Immature natural killer cell (primary cell): ENCODE results near the gene IL1RL2. TPM values are rescaled to one million over a fixed set of nuclear protein-coding genes. Genes with fewer than 3 reads are reported as not detected.

Source experiments
- DNase-seq, 3 donors: peaks; one replicate each; pipeline ENCODE4 v3.0.0; 2022; ENCODE audit warnings: mixed read lengths in 1 of 3
- H3K27ac Mint-ChIP-seq, 6 donors: one replicate each; pipeline ENCODE4 v1.8.0; 2020; ENCODE audit warnings: mixed read lengths in 6 of 6, mild to moderate bottlenecking in 5 of 6, inconsistent platforms in 4 of 6, moderate library complexity in 3 of 6
- H3K27me3 Mint-ChIP-seq, 3 donors: one replicate each; pipeline ENCODE4 v1.8.0; 2020 to 2021; ENCODE audit warnings: low read depth in 3 of 3, mild to moderate bottlenecking in 3 of 3, mixed read lengths in 3 of 3, moderate library complexity in 3 of 3, inconsistent platforms in 1 of 3
- H3K36me3 Mint-ChIP-seq, 3 donors: one replicate each; pipeline ENCODE4 v1.8.0; 2020; ENCODE audit warnings: mixed read lengths in 3 of 3, inconsistent platforms in 2 of 3, mild to moderate bottlenecking in 2 of 3
- H3K4me1 Mint-ChIP-seq, 2 donors: one replicate each; pipeline ENCODE4 v1.8.0; 2020; ENCODE audit warnings: inconsistent platforms in 2 of 2, mild to moderate bottlenecking in 2 of 2, mixed read lengths in 2 of 2, moderate library complexity in 1 of 2
- H3K4me3 Mint-ChIP-seq, 5 donors: one replicate each; pipeline ENCODE4 v1.8.0; 2020; ENCODE audit warnings: mild to moderate bottlenecking in 5 of 5, mixed read lengths in 5 of 5, inconsistent platforms in 3 of 5, moderate library complexity in 3 of 5
- H3K9me3 Mint-ChIP-seq, 6 donors: one replicate each; pipeline ENCODE4 v1.8.0; 2020; ENCODE audit warnings: mild to moderate bottlenecking in 6 of 6, mixed read lengths in 6 of 6, inconsistent platforms in 4 of 6, moderate library complexity in 3 of 6
- polyA plus RNA-seq, 3 donors: library from polyadenylated mRNA; unstranded; fragments of 300-500 nt; fragmentation: Illumina TruSeq; gene quantifications; one replicate each; pipeline ENCODE4 v1.2.3, GENCODE V29; 2021

IL1RL2 gene
- polyA plus RNA-seq, 3 donors from 2014 or later, result not detected

DNA sequence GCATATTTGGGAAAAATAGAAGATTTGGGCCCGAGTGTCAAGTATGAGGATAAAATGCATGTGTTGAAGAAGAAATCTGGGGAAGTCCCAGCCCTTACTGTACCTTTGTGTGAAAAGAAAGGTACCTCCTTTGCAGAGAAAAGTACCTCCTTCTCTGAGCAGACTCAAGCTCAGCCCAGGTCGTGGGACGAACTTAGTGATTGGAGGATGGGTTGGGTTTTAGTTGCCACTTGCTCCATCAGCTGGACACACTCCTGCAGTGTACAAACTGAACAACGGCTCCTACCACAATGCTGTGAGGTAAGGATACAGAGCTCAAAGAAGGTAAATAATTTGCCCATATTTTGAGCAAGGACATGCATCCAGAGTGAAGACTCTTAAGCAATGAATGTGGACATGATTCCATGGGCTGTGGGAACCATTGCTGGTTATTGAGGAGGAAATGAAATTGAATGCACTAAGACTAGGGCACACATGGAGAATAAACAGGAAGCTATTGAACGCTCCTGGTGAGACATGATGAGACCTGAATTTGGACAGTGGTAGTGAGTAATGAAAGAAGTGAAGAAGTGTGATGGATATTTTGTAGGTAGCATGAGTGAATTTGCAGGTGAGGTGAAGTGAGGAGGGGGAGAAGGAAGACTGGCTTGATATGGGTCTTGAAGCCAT is 74.8 kb downstream of the IL1RL2 start:
- H3K27ac Mint-ChIP-seq, result no peak overlapping the region
- peaks cover 0 to 4% (median 0%) of the 10 kb centered on the region in 3 donors for H3K27me3 Mint-ChIP-seq
- H3K4me3 Mint-ChIP-seq, result no peak overlapping the region
- peaks cover 32% of the 10 kb centered on the region in 2 donors for H3K4me1 Mint-ChIP-seq
- H3K36me3 Mint-ChIP-seq, result no peaks in the 10 kb centered on the region
- no peak for DNase-seq
- no peaks in the 10 kb centered on the region for H3K9me3 Mint-ChIP-seq

DNA sequence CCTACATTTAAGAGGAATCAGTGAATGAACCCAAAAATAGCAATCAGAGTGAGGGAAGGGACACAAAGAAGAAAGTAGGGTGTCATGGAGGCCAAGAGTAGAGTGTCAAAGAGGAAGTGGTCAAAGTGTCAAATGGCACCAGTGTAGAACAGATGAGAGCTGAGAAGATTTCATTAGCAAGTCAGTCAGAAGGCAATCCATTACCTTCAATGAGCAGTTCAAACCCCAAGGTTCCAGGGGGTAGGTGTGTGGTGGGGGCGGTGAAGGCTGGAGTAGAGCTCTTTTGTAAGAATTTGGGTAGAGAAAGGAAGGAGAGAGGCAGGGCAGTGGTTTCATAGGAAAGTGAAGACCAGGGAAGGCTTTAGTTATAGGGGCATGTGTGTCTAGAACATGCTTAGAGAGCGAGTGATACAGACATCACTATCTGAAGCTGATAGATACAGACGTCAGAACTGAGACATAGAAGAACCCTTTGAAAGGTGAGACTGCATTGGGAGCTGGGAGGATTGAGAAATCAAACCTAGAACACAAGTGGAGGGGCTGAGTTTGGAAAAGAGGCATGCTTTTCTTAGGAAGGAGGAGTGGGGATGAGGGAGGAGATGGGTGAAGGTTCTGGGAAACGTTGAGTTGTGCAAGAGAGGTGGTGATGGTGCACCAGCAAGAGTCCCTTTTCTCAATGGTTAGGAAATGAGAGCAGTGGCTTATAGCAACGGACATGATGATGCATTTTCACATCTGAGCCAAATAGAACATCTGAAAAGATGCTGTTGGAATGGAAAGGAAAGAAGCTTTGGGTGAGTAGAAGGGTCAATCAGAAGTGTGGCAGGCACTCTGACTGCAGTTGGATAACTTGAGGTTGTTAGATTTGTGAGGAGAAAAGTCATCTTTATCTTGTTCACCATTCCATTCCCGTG is 75.7 kb downstream of the IL1RL2 start:
- peak; percentile 56 to 63 (median 59) for DNase-seq
- Mint-ChIP-seq H3K27me3 (peaks cover 0 to 4% (median 0%) of the 10 kb centered on the region in 3 donors), H3K9me3 (no peaks in the 10 kb centered on the region), H3K4me1 (peaks cover 23 to 24% of the 10 kb centered on the region in 2 donors), H3K4me3 (no peak overlapping the region), H3K27ac (no peak overlapping the region), H3K36me3 (no peaks in the 10 kb centered on the region)

DNA sequence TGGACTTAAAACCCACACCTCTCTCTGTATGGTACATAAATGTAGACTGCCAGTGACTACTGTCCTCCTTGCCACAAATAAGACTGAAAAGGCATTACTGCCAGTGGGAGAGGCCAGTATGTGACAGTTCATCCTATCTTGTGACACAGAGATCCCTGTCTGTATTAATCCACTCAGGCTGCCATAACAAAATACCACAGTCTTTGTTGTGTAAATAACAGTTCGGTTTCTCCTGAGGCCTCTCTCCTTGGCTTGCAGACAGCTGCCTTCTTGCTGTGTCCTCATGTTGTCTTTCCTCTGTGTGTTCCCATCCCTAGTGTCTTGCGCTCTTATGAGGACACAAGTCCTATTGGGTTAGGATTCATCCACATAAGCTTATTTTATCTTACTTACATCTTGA is 78.1 kb downstream of the IL1RL2 start:
- H3K27ac Mint-ChIP-seq, result peak overlapping the region in 4 of 6 donors; percentile 9 to 68 (median 30)
- peak overlapping the region in 3 of 5 donors; percentile 10 to 66 (median 42) for H3K4me3 Mint-ChIP-seq
- H3K9me3 Mint-ChIP-seq, result no peaks in the 10 kb centered on the region
- no peak for DNase-seq
- peaks cover 0 to 2% (median 0%) of the 10 kb centered on the region in 3 donors for H3K27me3 Mint-ChIP-seq
- peaks cover 0 to 3% of the 10 kb centered on the region in 2 donors for H3K4me1 Mint-ChIP-seq
- H3K36me3 Mint-ChIP-seq, result peaks cover 0 to 4% (median 0%) of the 10 kb centered on the region in 3 donors

DNA sequence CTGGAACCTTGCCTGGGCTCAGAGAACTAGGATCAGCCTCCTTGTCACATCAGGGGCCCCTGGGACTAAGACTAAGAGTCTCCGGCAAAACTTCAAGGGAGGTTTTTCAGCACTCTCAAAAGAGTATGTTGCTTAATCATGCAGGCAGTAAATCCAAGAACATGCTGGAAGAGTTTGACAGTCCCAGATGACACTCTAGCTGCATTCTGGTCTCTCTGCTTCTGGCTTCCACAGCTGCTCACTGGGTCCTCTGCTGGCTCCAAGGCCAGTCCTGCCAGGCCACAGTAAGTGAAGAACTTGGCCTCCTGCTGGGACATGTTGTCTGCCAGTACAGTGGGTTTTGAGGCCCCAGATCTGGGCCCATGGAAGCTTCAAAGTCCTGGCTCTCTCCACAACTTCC is 79.4 kb downstream of the IL1RL2 start:
- Mint-ChIP-seq H3K9me3 (no peaks in the 10 kb centered on the region), H3K27ac (peak overlapping the region in 1 of 6 donors; percentile 50), H3K4me3 (no peak overlapping the region)

DNA sequence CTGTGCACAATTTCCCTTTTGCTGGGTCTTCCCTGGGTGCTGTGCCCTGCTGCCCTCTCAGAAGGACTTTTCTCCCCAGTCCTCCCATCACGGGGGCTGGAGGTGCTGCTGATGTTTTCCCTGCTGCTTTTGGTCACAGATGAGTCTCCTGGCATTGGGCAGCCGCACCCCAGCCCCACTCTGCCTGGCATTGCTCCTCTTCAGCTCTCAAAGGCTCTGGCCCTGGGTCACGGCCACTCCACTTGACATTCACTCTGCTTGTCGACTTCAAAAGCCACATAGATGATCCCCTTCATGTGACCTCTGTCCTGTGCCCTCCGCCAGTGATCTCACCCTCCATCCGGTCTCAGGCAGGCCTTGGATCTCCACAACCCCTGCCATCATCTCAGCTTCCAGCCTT is 81.0 kb downstream of the IL1RL2 start:
- Mint-ChIP-seq H3K27ac (no peak overlapping the region), H3K27me3 (peaks cover 1 to 6% (median 5%) of the 10 kb centered on the region in 3 donors), H3K9me3 (no peaks in the 10 kb centered on the region), H3K4me3 (no peak overlapping the region), H3K36me3 (peaks cover 0 to 7% (median 0%) of the 10 kb centered on the region in 3 donors), H3K4me1 (peaks cover 13 to 14% of the 10 kb centered on the region in 2 donors)
- DNase-seq, result no peak

More for the DNA sequence above, 79.4 kb downstream of the IL1RL2 start:
- Mint-ChIP-seq H3K4me1 (peaks cover under 1 to 3% of the 10 kb centered on the region in 2 donors), H3K27me3 (peaks cover 1 to 5% (median 2%) of the 10 kb centered on the region in 3 donors), H3K36me3 (peaks cover 0 to 7% (median 0%) of the 10 kb centered on the region in 3 donors)
- DNase-seq, result no peak

DNA sequence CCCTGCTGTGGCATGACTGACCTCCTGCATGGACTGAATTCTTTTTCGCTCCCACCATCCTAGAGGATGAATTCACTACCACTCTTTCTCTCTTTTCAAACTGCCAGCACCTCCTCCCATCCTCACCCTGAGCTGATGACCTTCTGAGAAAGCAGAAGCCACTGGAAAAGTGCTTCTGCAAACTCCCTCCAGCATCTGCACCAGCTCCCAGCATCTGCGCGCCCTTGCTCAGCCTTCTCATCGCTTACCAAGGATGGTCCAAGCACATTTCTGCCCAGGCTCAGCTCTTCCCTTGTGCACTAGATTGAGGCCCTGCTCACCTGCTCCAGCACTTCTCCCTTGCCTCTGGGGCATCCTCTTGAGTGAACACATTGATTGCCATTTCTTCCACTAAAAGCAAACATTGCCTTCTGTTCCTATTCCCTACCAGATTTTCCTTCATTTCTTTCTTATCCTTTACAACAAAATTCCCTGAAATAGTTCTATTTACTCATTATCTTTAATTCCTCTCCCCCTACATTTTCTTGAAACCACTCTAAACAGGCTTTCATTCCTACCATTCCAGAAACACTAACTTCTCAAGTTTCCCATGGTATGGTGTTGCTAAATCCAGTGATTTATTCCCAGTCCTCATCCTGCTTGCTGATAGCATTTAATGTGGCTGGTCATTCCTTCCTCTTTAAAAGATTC is 81.8 kb downstream of the IL1RL2 start:
- peaks cover 0 to 7% (median 0%) of the 10 kb centered on the region in 3 donors for H3K36me3 Mint-ChIP-seq

DNA sequence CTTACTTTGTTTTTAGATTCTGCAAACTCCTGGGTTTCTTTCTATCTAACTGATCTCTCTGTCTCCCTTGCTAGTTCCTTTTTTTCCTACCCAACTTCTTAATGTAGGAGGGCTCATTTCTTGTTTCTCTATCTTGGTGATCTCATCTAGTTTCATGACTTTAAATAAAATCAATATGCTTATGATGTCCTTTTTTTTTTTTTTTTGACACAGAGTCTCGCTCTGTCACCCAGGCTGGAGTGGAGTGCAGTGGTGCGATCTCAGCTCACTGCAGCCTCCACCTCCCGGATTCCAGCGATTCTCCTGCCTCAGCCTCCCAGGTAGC is 82.3 kb downstream of the IL1RL2 start:
- peaks cover 16 to 17% of the 10 kb centered on the region in 2 donors for H3K4me1 Mint-ChIP-seq
- H3K9me3 Mint-ChIP-seq, result no peaks in the 10 kb centered on the region
- peaks cover 0 to 7% (median 0%) of the 10 kb centered on the region in 3 donors for H3K36me3 Mint-ChIP-seq
- peaks cover 1 to 8% (median 4%) of the 10 kb centered on the region in 3 donors for H3K27me3 Mint-ChIP-seq
- no peak overlapping the region for H3K4me3 Mint-ChIP-seq
- DNase-seq, result no peak
- peak overlapping the region in 1 of 6 donors; percentile 18 for H3K27ac Mint-ChIP-seq

More for the DNA sequence above, 81.8 kb downstream of the IL1RL2 start:
- Mint-ChIP-seq H3K27ac (no peak overlapping the region), H3K27me3 (peaks cover 1 to 8% (median 4%) of the 10 kb centered on the region in 3 donors), H3K4me1 (peaks cover 13 to 17% of the 10 kb centered on the region in 2 donors), H3K9me3 (no peaks in the 10 kb centered on the region), H3K4me3 (no peak overlapping the region)
- DNase-seq, result no peak

DNA sequence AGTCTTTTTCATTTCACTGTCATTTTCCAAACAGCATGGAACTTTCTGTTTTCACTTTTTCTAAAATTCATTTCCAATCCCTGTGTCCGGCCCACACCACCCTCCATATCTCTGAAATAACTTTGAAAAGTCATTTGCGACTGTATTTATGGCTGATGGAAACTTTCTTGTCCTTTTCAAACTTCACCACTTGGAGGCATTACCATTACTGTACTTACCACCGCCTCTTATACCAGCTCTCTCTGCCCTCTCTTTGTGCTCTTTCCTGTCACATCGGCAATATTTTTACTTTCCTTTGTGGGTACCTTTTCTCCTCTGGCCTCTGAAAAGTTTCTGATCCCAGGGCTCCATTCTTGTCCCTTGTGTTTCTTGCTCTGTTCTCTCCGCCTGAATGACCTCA is 85.0 kb downstream of the IL1RL2 start:
- Mint-ChIP-seq H3K4me3 (peak overlapping the region in 4 of 5 donors; percentile 0 to 39 (median 6)), H3K4me1 (peaks cover 34 to 40% of the 10 kb centered on the region in 2 donors), H3K27me3 (peaks cover 1 to 8% (median 4%) of the 10 kb centered on the region in 3 donors), H3K9me3 (peaks cover 0 to 2% (median 0%) of the 10 kb centered on the region in 6 donors), H3K27ac (peak overlapping the region in 2 of 6 donors; percentile 22 to 53), H3K36me3 (peaks cover 0 to 7% (median 0%) of the 10 kb centered on the region in 3 donors)
- DNase-seq, result no peak

DNA sequence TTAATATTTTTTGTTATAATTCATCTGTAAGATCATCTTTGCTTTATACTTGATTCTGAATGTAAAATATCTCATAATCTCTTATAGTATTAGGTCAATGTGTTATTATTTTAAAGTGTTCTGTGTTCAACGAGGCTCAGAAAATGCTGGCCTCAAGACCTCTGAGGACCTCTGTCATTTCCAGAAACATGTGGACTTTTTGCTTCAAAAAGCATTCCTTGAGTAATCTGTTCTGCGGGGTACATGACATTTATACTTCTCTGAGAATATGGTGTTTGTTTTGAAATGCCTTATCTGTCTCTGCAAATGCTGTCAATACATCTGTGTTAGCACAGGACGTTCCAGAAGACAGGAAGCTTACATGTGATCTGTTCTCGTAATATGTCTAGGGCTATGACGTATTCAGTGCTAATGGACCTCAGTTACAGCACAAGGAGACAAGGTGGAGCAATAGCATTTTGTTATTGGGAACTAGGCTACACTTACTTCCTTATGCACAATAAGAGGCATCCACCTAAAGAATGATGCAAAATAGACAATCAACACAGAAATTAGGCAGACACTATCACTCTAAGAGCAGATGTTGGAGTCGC is 86.9 kb downstream of the IL1RL2 start:
- H3K4me1 Mint-ChIP-seq, result peaks cover 51 to 58% of the 10 kb centered on the region in 2 donors
- peaks cover 3 to 8% (median 4%) of the 10 kb centered on the region in 3 donors for H3K27me3 Mint-ChIP-seq
- H3K9me3 Mint-ChIP-seq, result peaks cover 0 to 2% (median 0%) of the 10 kb centered on the region in 6 donors
- H3K4me3 Mint-ChIP-seq, result no peak overlapping the region
- DNase-seq, result no peak
- H3K36me3 Mint-ChIP-seq, result peaks cover 0 to 7% (median 0%) of the 10 kb centered on the region in 3 donors
- no peak overlapping the region for H3K27ac Mint-ChIP-seq

DNA sequence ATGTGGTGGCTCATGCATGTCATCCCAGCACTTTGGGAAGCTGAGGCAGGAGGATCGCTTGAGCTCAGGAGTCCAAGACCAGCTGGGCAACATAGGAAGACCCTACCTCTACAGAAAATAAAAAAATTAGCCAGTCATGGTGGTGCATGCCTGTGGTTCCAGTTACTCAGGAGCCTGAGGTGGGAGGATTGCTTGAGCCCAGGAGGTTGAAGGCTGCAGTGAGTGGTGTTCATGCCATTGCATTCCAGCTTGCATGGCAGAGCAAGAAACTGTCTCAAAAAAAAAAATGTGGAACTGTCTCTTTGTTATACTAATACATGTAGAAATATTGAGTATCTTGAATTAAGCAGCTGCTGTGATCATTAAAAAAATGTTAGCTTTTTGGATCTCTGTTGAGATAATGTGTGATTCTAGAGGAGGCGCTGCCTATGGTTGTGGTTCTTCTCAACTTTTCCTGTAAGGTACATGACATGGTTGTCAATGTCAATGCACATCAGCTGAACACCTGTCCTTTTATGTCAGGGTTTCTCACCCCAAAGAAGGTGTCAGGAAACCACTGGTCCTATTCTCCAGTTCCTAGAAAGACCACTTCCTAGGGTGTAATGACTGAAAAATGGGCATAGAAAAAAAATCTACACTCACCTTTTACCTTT is 89.9 kb downstream of the IL1RL2 start:
- peaks cover 48 to 61% of the 10 kb centered on the region in 2 donors for H3K4me1 Mint-ChIP-seq
- H3K27me3 Mint-ChIP-seq, result peaks cover 0 to 5% (median 1%) of the 10 kb centered on the region in 3 donors
- peaks cover 0 to 2% (median 0%) of the 10 kb centered on the region in 6 donors for H3K9me3 Mint-ChIP-seq
- peak overlapping the region in 4 of 6 donors; percentile 11 to 28 (median 13) for H3K27ac Mint-ChIP-seq
- peak overlapping the region; percentile 22 to 68 (median 48) for H3K4me3 Mint-ChIP-seq
- DNase-seq, result peak; percentile 18 to 47 (median 27)
- no peaks in the 10 kb centered on the region for H3K36me3 Mint-ChIP-seq

DNA sequence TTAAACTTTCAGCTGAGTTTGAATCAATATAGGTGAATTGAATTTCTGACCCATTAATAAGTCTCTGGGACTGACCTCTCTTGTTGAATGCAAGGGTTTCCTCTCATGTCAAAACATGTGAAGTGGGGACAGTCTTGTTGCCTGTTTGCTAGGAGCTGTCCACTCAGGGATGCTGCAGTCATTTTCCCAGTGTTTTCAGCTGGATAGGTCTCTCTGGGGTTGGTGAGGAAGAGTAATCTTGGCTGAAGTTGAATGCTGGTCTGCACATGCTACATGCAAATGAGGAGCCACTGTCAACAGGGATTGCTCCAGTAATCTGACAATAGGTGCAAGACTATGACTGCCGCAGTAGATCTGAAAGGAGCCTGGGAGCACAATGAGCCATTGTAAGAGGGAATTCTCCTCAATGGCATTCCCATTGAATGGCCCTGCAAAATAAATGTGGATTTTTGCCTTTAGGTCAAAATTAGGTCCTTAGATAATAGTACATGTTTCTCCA is 90.4 kb downstream of the IL1RL2 start:
- peak overlapping the region in 2 of 6 donors; percentile 0 to 11 for H3K27ac Mint-ChIP-seq
- H3K36me3 Mint-ChIP-seq, result no peaks in the 10 kb centered on the region
- DNase-seq, result no peak
- peaks cover 43 to 55% of the 10 kb centered on the region in 2 donors for H3K4me1 Mint-ChIP-seq
- H3K9me3 Mint-ChIP-seq, result peaks cover 0 to 2% (median 0%) of the 10 kb centered on the region in 6 donors
- peaks cover 0 to 5% (median 1%) of the 10 kb centered on the region in 3 donors for H3K27me3 Mint-ChIP-seq
- H3K4me3 Mint-ChIP-seq, result peak overlapping the region in 4 of 5 donors; percentile 2 to 68 (median 28)

DNA sequence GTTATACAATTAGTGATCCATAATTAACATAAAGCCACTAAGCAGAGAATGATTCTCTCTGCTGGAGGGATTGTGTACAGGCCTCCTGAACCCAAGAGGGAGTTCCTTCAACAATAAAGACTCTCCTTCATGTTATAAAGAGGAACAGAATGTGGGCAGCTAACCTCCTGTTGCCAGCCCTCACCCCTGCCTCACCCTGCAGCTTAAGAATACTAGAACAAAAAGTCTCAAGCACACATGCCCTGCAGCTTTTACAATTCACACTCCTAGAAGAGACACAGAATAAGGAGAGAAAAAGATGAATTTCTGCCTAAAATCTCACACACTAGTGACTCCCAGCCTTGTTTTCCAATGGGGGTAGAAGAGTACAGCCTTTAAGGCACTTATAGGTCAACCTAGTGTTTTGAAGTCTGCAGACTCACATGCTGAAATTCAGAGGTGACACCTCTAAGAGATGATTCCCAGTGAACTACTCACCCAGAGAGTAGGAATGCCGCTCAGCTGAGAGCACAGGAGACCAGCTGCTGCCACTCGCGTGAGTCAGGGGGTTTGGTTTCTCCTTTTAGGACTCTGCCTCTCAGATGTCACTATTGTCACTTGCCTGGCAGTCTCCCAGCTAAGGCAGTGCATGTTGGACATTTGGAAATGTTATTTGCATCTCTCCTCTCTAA is 92.0 kb downstream of the IL1RL2 start:
- DNase-seq, result no peak
- Mint-ChIP-seq H3K27me3 (peaks cover 0 to 1% (median 0%) of the 10 kb centered on the region in 3 donors), H3K36me3 (no peaks in the 10 kb centered on the region), H3K4me3 (no peak overlapping the region), H3K4me1 (peaks cover 41 to 50% of the 10 kb centered on the region in 2 donors), H3K9me3 (peaks cover 0 to 2% (median 0%) of the 10 kb centered on the region in 6 donors), H3K27ac (peak overlapping the region in 2 of 6 donors; percentile 49 to 55)
